ENCODE measurements around the gene KIF1A. TPM values are rescaled to one million over a fixed set of nuclear protein-coding genes. Genes with fewer than 3 reads are reported as not detected.
A peak's percentile ranks its signal among the peaks of the same experiment; 100 is the strongest.

Gene KIF1A
- total and polyA plus RNA-seq, 2 donors from 2014 or later = 0.54 to 0.58 TPM

DNA sequence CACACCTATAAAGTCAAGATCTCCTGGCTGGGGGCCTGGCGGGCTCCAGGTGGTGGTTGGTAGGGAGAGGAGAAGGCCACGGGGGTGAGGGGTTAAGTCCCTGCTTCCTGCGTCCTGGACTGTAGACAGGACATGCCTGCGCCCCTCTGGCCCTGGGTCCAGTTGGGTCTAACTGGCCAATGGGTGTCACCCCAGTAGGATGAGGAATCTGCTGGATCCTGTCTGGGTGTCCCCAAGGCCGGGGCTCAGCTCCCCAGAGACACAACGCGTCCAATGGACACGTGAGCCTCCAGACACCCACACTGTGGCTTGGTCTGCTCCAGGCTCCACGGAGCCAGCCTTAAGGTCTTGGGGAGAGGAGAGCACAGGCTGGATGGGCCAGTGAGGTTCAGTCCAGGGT, 108.7 kb downstream of the KIF1A start:
- TF ChIP-seq, protein P1, sequence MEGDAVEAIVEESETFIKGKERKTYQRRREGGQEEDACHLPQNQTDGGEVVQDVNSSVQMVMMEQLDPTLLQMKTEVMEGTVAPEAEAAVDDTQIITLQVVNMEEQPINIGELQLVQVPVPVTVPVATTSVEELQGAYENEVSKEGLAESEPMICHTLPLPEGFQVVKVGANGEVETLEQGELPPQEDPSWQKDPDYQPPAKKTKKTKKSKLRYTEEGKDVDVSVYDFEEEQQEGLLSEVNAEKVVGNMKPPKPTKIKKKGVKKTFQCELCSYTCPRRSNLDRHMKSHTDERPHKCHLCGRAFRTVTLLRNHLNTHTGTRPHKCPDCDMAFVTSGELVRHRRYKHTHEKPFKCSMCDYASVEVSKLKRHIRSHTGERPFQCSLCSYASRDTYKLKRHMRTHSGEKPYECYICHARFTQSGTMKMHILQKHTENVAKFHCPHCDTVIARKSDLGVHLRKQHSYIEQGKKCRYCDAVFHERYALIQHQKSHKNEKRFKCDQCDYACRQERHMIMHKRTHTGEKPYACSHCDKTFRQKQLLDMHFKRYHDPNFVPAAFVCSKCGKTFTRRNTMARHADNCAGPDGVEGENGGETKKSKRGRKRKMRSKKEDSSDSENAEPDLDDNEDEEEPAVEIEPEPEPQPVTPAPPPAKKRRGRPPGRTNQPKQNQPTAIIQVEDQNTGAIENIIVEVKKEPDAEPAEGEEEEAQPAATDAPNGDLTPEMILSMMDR (IDR thresholded peaks at IDR 0.05; ENCODE audit: borderline replicate concordance, extremely low read depth, insufficient read depth) = no peak
- H3K9me3 ChIP-seq (ENCODE audit: control insufficient read depth in 2 of 3, insufficient read depth in 1 of 3, low read length in 3 of 3) = no peaks in the 10 kb centered on the region
- intact Hi-C loops (cut with DNase I) = no loop called here
- H3K4me3 ChIP-seq (ENCODE audit: low read length in 3 of 3) = no peak overlapping the region
- no peaks in the 10 kb centered on the region for H3K4me1 ChIP-seq (ENCODE audit: control insufficient read depth in 2 of 3, insufficient read depth in 2 of 3, low read depth in 1 of 3, low read length in 3 of 3)
- H3K27me3 ChIP-seq (ENCODE audit: control insufficient read depth, insufficient read depth, low read length) = peaks cover 4% of the 10 kb centered on the region
- no peaks in the 10 kb centered on the region for H3K36me3 ChIP-seq (ENCODE audit: control insufficient read depth in 2 of 3, insufficient read depth in 3 of 3, low read length in 3 of 3)
- peak in 1 of 5 donors; percentile 58 for DNase-seq
- no peak for FAIRE-seq
- H3K27ac ChIP-seq (ENCODE audit: low read depth in 2 of 2, low read length in 2 of 2) = no peak overlapping the region
- H3K9ac ChIP-seq (ENCODE audit: low read length in 3 of 3) = no peak overlapping the region

DNA sequence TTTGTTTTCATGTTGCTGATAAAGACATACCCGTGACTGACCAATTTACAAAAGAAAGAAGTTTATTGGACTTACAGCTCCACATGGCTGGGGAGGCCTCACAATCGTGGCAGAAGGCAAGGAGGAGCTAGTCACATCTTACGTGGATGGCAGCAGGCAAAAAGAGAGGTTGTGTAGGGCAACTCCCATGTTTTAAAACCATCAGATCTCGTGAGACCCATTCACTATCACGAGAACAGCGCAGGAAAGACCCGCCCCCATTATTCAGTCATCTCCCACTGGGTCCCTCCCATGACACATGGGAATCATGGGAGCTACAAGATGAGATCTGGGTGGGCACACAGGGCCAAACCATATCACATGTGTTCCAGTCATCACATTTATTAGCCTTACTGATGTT, 111.6 kb downstream of the KIF1A start:
- peaks cover 4% of the 10 kb centered on the region for H3K27me3 ChIP-seq (ENCODE audit: control insufficient read depth, insufficient read depth, low read length)
- intact Hi-C loops (cut with DNase I) = no loop called here
- H3K4me1 ChIP-seq (ENCODE audit: control insufficient read depth in 2 of 3, insufficient read depth in 2 of 3, low read depth in 1 of 3, low read length in 3 of 3) = no peaks in the 10 kb centered on the region
- no peak overlapping the region for H3K27ac ChIP-seq (ENCODE audit: low read depth in 2 of 2, low read length in 2 of 2)
- no peak for FAIRE-seq
- H3K4me3 ChIP-seq (ENCODE audit: low read length in 3 of 3) = no peak overlapping the region
- H3K9me3 ChIP-seq (ENCODE audit: control insufficient read depth in 2 of 3, insufficient read depth in 1 of 3, low read length in 3 of 3) = no peaks in the 10 kb centered on the region
- no peaks in the 10 kb centered on the region for H3K36me3 ChIP-seq (ENCODE audit: control insufficient read depth in 2 of 3, insufficient read depth in 3 of 3, low read length in 3 of 3)
- TF ChIP-seq, protein P1 (IDR thresholded peaks at IDR 0.05; ENCODE audit: borderline replicate concordance, extremely low read depth, insufficient read depth) = no peak
- H3K9ac ChIP-seq (ENCODE audit: low read length in 3 of 3) = no peak overlapping the region
- DNase-seq = peak in 1 of 5 donors; percentile 3

DNA sequence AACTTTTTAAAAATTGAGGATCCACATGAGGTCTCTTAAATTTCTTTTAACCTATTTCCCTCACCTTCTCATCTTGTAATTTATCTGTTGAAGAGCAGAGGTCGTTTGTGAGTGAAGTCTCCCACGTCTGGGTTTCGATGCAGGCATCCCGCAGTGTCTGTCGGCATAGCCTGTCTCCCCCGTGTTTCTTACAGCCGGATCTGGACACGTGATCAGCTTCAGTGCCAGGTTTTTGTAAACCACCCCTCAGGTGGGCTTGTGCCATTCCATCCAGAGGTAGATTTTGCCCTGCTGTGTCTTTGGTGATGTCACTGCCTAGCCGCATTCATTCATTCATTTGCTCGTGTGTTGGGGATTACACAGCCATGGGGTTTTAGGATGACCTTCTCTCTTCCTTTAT, 112.2 kb downstream of the KIF1A start:
- Histone ChIP-seq H3K4me3 (ENCODE audit: low read length in 3 of 3) (no peak overlapping the region), H3K27me3 (ENCODE audit: control insufficient read depth, insufficient read depth, low read length) (peaks cover 4% of the 10 kb centered on the region), H3K36me3 (ENCODE audit: control insufficient read depth in 2 of 3, insufficient read depth in 3 of 3, low read length in 3 of 3) (no peaks in the 10 kb centered on the region), H3K9me3 (ENCODE audit: control insufficient read depth in 2 of 3, insufficient read depth in 1 of 3, low read length in 3 of 3) (no peaks in the 10 kb centered on the region), H3K4me1 (ENCODE audit: control insufficient read depth in 2 of 3, insufficient read depth in 2 of 3, low read depth in 1 of 3, low read length in 3 of 3) (no peaks in the 10 kb centered on the region), H3K27ac (ENCODE audit: low read depth in 2 of 2, low read length in 2 of 2) (no peak overlapping the region), H3K9ac (ENCODE audit: low read length in 3 of 3) (no peak overlapping the region)
- intact Hi-C loops (cut with DNase I) = no loop called here
- DNase-seq (peak in 4 of 5 donors; percentile 22 to 78 (median 69)), FAIRE-seq (no peak)
- TF ChIP-seq, protein P1 (IDR thresholded peaks at IDR 0.05; ENCODE audit: borderline replicate concordance, extremely low read depth, insufficient read depth) = no peak
